Neutrophil (primary cell): Measurements from ENCODE around the gene OSBP.
"Not testable (repeated sequence)": the region's sequence is repeated elsewhere in the genome, so short reads cannot be mapped to it uniquely, and the experiment has no call there.

ENCODE experiments used
- H3K27ac ChIP-seq: fragments of 200-600 bp; sonication (generic); 2 replicates; pipeline ENCODE4 v1.5.1; 2016; ENCODE audit warnings: mild to moderate bottlenecking, moderate library complexity
- H3K27me3 ChIP-seq: fragments of 200-600 bp; sonication (generic); 2 replicates; pipeline ENCODE4 v1.6.0; 2016; ENCODE audit warnings: mild to moderate bottlenecking
- H3K36me3 ChIP-seq: fragments of 200-600 bp; sonication (generic); 2 replicates; pipeline ENCODE4 v1.5.1; 2017
- H3K4me1 ChIP-seq, 2 experiments: fragments of 200-600 bp in 1 of 2; sonication (generic) in 1 of 2; 1 replicate in 1 of 2; 2 replicates in 1 of 2; pipeline versions ENCODE4 v1.5.1 to v1.6.1; 2013 to 2016; ENCODE audit warnings: low read depth in 1 of 2, low read length in 1 of 2, mild to moderate bottlenecking in 1 of 2, moderate library complexity in 1 of 2; ENCODE audit not compliant: control insufficient read depth in 1 of 2, insufficient read depth in 1 of 2
- H3K4me3 ChIP-seq, 2 experiments: fragments of 200-600 bp in 1 of 2; sonication (generic) in 1 of 2; 1 replicate in 1 of 2; 2 replicates in 1 of 2; pipeline ENCODE4 v1.5.1; 2013 to 2016; ENCODE audit warnings: low read depth in 1 of 2, low read length in 1 of 2, mild to moderate bottlenecking in 1 of 2, moderate library complexity in 1 of 2
- H3K9me3 ChIP-seq: fragments of 200-600 bp; sonication (generic); 2 replicates; pipeline ENCODE4 v1.5.1; 2016
- TF ChIP-seq, protein P1 (sequence below): fragments of 200-600 bp; sonication (generic); IDR thresholded peaks from 2 replicates; pipeline ENCODE4 v1.5.1; 2016; ENCODE audit warnings: antibody characterized with exemption

Gene OSBP

DNA sequence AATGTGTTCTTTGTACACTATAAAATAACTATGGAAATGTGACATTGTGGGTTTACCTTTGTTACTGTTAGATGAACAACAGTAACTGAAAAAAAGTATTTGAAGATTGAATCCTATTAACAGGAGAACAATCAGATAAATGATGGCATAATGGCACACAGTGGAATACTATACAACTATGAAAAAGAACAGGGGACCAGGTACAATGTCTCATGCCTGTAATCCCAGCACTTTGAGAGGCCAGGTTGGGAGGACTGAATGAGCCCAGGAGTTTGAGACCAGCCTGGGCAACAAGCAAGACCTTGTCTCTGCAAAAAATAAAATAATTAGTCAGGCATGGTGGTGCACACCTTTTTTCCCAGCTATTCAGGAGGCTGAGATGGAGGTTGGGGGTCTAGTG lies 14.4 kb upstream of the OSBP start:
- TF ChIP-seq, protein P1, sequence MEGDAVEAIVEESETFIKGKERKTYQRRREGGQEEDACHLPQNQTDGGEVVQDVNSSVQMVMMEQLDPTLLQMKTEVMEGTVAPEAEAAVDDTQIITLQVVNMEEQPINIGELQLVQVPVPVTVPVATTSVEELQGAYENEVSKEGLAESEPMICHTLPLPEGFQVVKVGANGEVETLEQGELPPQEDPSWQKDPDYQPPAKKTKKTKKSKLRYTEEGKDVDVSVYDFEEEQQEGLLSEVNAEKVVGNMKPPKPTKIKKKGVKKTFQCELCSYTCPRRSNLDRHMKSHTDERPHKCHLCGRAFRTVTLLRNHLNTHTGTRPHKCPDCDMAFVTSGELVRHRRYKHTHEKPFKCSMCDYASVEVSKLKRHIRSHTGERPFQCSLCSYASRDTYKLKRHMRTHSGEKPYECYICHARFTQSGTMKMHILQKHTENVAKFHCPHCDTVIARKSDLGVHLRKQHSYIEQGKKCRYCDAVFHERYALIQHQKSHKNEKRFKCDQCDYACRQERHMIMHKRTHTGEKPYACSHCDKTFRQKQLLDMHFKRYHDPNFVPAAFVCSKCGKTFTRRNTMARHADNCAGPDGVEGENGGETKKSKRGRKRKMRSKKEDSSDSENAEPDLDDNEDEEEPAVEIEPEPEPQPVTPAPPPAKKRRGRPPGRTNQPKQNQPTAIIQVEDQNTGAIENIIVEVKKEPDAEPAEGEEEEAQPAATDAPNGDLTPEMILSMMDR: no peak
- H3K27ac ChIP-seq: no peak overlapping the region
- H3K9me3 ChIP-seq: no peaks in the 10 kb centered on the region
- no peaks in the 10 kb centered on the region for H3K27me3 ChIP-seq
- H3K36me3 ChIP-seq: peaks cover 41% of the 10 kb centered on the region
- H3K4me3 ChIP-seq: no peak overlapping the region
- H3K4me1 ChIP-seq: no peaks in the 10 kb centered on the region

DNA sequence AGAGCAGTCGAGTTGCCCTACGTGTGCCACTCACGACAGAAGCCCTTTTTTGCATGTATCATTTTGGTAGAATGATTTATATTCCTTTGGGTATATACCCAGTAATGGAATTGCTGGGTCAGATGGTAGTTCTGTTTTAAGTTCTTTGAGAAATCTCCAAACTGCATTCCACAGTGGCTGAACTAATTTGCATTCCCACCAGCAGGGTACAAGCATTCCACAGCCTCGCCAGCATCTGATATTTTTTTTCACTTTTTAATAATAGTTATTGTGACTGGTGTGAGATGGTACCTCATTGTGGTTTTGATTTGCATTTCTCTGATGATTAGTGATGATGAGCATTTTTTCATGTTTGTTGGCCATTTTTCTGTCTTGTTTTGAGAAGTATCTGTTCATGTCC lies 11.4 kb upstream of the OSBP start:
- peaks cover 28% of the 10 kb centered on the region for H3K36me3 ChIP-seq
- H3K27ac ChIP-seq, H3K27me3 ChIP-seq, H3K9me3 ChIP-seq, H3K4me3 ChIP-seq, H3K4me1 ChIP-seq: not testable (repeated sequence)

DNA sequence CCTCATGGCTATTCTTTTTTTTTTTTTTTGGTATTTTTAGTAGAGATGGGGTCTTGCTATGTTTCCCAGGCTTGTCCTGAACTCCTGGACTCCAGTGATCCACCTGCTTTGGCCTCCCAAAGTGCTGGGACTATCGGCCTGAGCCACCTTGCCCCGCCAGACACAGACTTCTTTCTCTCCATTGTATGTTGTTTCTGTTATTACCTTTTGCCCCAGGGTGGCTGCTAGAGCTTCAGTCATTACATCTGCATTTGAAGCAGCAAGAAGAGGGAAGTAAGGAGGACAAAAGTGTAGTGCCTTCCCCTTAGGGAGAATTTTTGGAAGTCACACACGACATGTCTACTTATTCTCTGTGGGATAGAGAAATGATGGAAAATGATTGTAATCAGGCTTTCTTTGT lies 10.1 kb upstream of the OSBP start:
- Histone ChIP-seq H3K9me3 (no peaks in the 10 kb centered on the region), H3K4me3 (no peak overlapping the region), H3K27ac (no peak overlapping the region), H3K36me3 (peaks cover 19% of the 10 kb centered on the region), H3K4me1 (peaks cover 0 to 4% of the 10 kb centered on the region in 2 experiments), H3K27me3 (no peaks in the 10 kb centered on the region)
- TF ChIP-seq, protein P1: no peak

DNA sequence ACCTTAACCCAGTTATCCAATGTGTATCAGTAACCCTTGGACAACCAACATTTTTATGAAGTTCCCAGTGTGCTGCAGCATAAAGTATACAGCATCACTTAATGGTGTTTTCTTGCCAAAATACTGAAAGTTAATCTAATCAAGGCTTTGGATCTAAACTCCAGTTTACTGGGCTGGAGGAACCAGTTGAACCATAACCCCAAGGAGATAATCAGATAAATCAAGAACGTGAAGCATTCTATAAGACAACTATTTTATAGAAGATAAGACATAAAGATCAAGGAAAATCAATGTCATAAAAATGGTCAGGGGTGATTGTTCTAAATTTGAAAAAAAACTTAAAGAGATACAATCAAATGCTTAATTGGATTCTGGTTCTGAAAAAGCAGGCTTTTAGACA lies 2.3 kb upstream of the OSBP start:
- H3K9me3 ChIP-seq: no peaks in the 10 kb centered on the region
- H3K4me1 ChIP-seq: peaks cover 29 to 31% of the 10 kb centered on the region in 2 experiments
- H3K36me3 ChIP-seq: no peaks in the 10 kb centered on the region
- no peak overlapping the region for H3K4me3 ChIP-seq
- no peaks in the 10 kb centered on the region for H3K27me3 ChIP-seq
- no peak overlapping the region for H3K27ac ChIP-seq
- TF ChIP-seq, protein P1: no peak

DNA sequence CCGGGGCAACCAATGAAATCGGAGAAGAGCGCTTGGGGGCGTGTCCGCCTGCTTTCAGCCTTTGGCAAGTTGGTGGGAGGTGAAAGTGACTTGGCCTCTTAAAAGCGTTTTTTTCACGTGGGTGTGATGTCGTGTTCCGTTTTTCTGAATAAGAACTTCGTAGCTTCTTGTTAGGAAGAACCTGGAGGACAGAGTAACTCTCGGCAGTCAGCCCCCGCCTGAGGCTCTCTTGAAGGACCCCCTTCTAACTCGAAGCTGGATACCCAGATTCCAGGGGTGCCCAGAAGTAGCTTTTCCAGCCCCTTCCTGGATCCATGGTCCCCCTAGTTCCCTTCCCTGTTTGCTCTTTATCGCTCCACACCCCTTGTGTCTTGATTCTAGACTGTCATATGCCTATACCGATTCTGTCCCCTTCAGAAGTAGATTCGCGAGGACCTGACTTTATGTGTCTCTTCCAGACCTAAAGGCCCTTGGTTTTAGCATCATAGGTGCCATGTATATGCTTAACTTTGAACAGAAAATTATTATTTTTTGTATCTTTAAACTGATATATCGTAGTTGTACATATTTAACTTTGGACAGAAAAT lies 915 bp upstream of the OSBP start:
- H3K36me3 ChIP-seq: no peaks in the 10 kb centered on the region
- no peaks in the 10 kb centered on the region for H3K27me3 ChIP-seq
- H3K27ac ChIP-seq: peak overlapping the region; percentile 95
- TF ChIP-seq, protein P1: no peak
- peaks cover 32 to 35% of the 10 kb centered on the region in 2 experiments for H3K4me1 ChIP-seq
- H3K4me3 ChIP-seq: peak overlapping the region; percentile 65 to 68
- H3K9me3 ChIP-seq: no peaks in the 10 kb centered on the region

DNA sequence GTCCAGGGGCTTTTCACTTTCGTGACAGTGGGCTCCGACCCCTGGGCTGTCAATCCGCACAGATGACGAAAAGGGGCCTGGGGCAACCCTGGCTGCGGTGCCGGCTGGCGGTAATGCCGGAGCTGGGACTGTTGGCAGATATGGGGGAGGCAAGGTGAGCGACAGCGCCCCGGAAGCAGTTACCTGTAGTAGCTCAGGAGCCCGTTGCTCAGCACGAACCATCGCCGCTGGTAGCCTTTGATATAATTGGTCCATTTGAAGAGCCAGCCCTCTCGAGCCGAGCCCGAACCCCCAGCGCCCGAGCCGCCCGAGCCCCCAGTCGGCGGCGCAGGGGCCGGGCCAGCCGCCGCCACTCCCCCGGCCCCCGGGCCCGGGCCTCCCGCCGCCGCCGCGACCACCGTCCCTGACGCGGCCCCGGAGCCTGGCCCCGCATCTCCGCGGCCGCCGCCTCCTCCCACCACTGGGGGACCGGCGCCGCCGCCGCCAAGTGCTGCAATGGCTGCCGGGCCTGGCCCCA lies 396 bp downstream of the OSBP start:
- Histone ChIP-seq H3K4me3 (peak overlapping the region; percentile 71 to 79), H3K27ac (peak overlapping the region; percentile 95), H3K27me3 (no peaks in the 10 kb centered on the region), H3K4me1 (peaks cover 32 to 35% of the 10 kb centered on the region in 2 experiments), H3K9me3 (no peaks in the 10 kb centered on the region), H3K36me3 (peaks cover 2% of the 10 kb centered on the region)
- TF ChIP-seq, protein P1: no peak
